Stomach (tissue), 9 donors: ENCODE data around the gene TMEM37. TPM values are rescaled to one million over a fixed set of nuclear protein-coding genes. Genes with fewer than 3 reads are reported as not detected.

Source experiments
- DNase-seq, 2 donors: peaks; one replicate each; pipeline versions ENCODE4 v3.0.0 to v3.0.0-alpha.2; 2013 to 2019
- H3K27ac ChIP-seq, 5 donors: fragments of 200-600 bp in 4 of 5; sonication (generic) in 4 of 5; one replicate each; pipeline ENCODE4 v1.5.1; 2013 to 2019; ENCODE audit warnings: mild to moderate bottlenecking in 1 of 5, moderate library complexity in 1 of 5
- H3K27me3 ChIP-seq, 3 donors: fragments of 200-600 bp; sonication (generic); one replicate each; pipeline ENCODE4 v1.5.1; 2017 to 2019; ENCODE audit warnings: mixed run types in 1 of 3
- H3K36me3 ChIP-seq, 4 donors: fragments of 200-600 bp; sonication (generic); 1 replicate in 3 of 4; 2 replicates in 1 of 4; pipeline ENCODE4 v1.5.1; 2016 to 2019
- H3K4me1 ChIP-seq, 4 donors: fragments of 200-600 bp; sonication (generic); one replicate each; pipeline ENCODE4 v1.5.1; 2016 to 2019
- H3K4me3 ChIP-seq, 4 donors: fragments of 200-600 bp; sonication (generic) in 3 of 4; one replicate each; pipeline ENCODE4 v1.5.1; 2016 to 2019; ENCODE audit warnings: mild to moderate bottlenecking in 1 of 4
- H3K9me3 ChIP-seq, 4 donors: fragments of 200-600 bp; sonication (generic); one replicate each; pipeline ENCODE4 v1.5.1; 2016 to 2019
- CTCF ChIP-seq, 7 experiments: fragments of 450-650 bp in 4 of 7; fragments of 200-600 bp in 3 of 7; sonication (generic) in 3 of 7; IDR thresholded peaks; one replicate each; pipeline ENCODE4 v1.5.1; 2016 to 2019; ENCODE audit warnings: antibody characterized with exemption in 7 of 7, control low read depth in 2 of 7, mild to moderate bottlenecking in 1 of 7
- EP300 ChIP-seq: sonication (generic); formaldehyde crosslinking; IDR thresholded peaks from one replicate; pipeline ENCODE4 v1.6.1; 2017; ENCODE audit warnings: antibody characterized with exemption
- POLR2A ChIP-seq, 4 donors: fragments of 450-650 bp; IDR thresholded peaks; one replicate each; pipeline ENCODE4 v1.6.1; 2016; ENCODE audit warnings: antibody characterized with exemption in 4 of 4, control low read depth in 2 of 4, mild to moderate bottlenecking in 1 of 4, moderate library complexity in 1 of 4
- POLR2AphosphoS5 ChIP-seq, 3 donors: sonication (generic); formaldehyde crosslinking; IDR thresholded peaks; one replicate each; pipeline ENCODE4 v1.6.1; 2016; ENCODE audit warnings: antibody characterized with exemption in 3 of 3
- WGBS, 5 donors: extraction: QIAGEN DNeasy Blood & Tissue Kit in 3 of 5; methylation state at CpG; one replicate each; pipeline versions ENCODE4 v1.1.5 to v1.1.7; 2013 to 2018; 5-methylcytosine and 5-hydroxymethylcytosine counted together
- intact Hi-C: fragments of 100-400 bp; cut with DNase I; formaldehyde crosslinking; loops from one replicate; pipeline ENCODE4 v1.15.1; 2023; ENCODE audit warnings: low total_unique reads
- polyA plus RNA-seq, 3 donors: library from polyadenylated mRNA; stranded (reverse); fragments of 200-250 nt; gene quantifications; one replicate each; pipeline ENCODE4 v1.2.3, GENCODE V29; 2013
- total RNA-seq, 5 donors: library from RNA; depleted of rRNA; stranded (reverse); fragments of >200 nt; gene quantifications; one replicate each; pipeline versions ENCODE4 v1.1.0 to v1.2.3, GENCODE V29; 2014 to 2016
- donor health status: healthy with polysubstance abuse.
- donor health status: Bipolar disorder and iron deficiency.
- donor health status: healthy.

Gene TMEM37
- total and polyA plus RNA-seq, 8 donors, result 5.7 to 27.8 (median 15.9) TPM; not detected in 1

GRCh38 chr2:119475857-119476244 lies 44.2 kb downstream of the TMEM37 start:
- H3K4me1 ChIP-seq, result peaks cover 8 to 18% (median 14%) of the 10 kb centered on the region in 4 donors
- TF ChIP-seq EP300 (no peak), POLR2AphosphoS5 (IDR thresholded peaks at IDR 0.05) (no peak), POLR2A (IDR thresholded peaks at IDR 0.05) (no peak), CTCF (IDR thresholded peaks at IDR 0.05) (no peak)
- H3K27me3 ChIP-seq, result no peaks in the 10 kb centered on the region
- DNase-seq, result peak in 1 of 2 donors; percentile 22
- intact Hi-C loops, result loop anchor here (5.0 kb wide), 1 partner anchor 69 kb away; no protein-coding TSS in a partner anchor
- H3K36me3 ChIP-seq, result no peaks in the 10 kb centered on the region
- WGBS, 5 donors, result 73 to 82% (median 78%) methylated on average over 5 to 6 of the region's 6 CpGs
- no peaks in the 10 kb centered on the region for H3K9me3 ChIP-seq
- no peak overlapping the region for H3K4me3 ChIP-seq
- H3K27ac ChIP-seq, result no peak overlapping the region

DNA sequence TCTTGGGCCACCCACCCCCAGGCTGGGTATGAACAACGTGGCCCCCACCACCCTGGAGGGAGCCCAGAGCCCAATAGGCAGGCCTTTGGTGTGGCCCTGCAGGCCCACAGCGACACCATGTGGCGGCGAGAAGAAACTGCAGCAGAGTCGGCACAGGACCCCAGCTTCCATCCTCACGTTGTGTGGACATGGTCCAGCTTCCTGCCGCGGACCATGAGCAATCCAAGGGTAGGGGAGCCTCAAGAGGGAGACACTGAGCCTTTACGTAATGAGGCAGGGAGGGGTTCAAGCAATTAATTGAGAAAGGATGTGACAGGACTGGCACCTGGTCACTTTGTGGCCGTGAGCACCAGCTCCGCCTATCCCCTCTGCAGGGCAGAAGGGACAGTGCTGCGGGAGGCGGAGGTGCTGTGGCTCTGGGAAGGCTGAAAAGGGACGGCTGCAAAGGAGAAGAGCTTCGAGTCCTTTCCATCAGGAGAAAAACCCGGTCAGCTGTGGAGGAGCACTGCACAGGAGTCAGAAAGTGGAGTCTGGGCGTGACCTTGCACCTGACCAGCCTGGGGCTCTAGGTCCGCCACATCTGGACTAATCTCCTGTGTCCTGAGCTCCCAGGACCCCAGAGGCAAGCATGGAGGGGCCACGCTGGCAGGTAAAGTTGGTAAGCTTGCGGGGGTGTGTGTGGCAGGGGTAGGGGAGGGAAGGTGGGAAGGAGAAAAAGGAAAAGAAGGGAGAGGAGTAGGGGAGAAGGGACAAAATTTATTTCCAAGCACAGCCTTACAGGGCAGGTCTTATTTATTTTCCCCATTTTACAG lies 44.9 kb downstream of the TMEM37 start:
- DNase-seq, result peak; percentile 63 to 85
- TF ChIP-seq POLR2A (IDR thresholded peaks at IDR 0.05) (no peak), CTCF (IDR thresholded peaks at IDR 0.05) (peak in 5 of 7 experiments; percentile 94 to 98 (median 96))
- Histone ChIP-seq H3K27me3 (no peaks in the 10 kb centered on the region), H3K9me3 (no peaks in the 10 kb centered on the region), H3K4me3 (no peak overlapping the region), H3K36me3 (no peaks in the 10 kb centered on the region), H3K27ac (no peak overlapping the region), H3K4me1 (peaks cover 10 to 23% (median 17%) of the 10 kb centered on the region in 4 donors)
- intact Hi-C loops, result loop anchor here (5.0 kb wide), 1 partner anchor 69 kb away; no protein-coding TSS in a partner anchor
- WGBS, 5 donors, result 21 to 40% (median 25%) methylated on average over 12 to 20 of the region's 20 CpGs

- H3K4me3 ChIP-seq, result no peak overlapping the region
- 72 to 76% (median 75%) methylated on average over 9 of the region's 9 CpGs for WGBS, 5 donors
- H3K36me3 ChIP-seq, result no peaks in the 10 kb centered on the region
Measured at GRCh38 chr2:119477113-119477505, 45.5 kb downstream of the TMEM37 start.

More at GRCh38 chr2:119477113-119477505, 45.5 kb downstream of the TMEM37 start:
- intact Hi-C loops, result loop anchor here (5.0 kb wide), 1 partner anchor 70 kb away; no protein-coding TSS in a partner anchor
- H3K9me3 ChIP-seq, result no peaks in the 10 kb centered on the region
- H3K27ac ChIP-seq, result no peak overlapping the region
- peak in 1 of 2 donors; percentile 15 for DNase-seq
- no peak for TF ChIP-seq CTCF (IDR thresholded peaks at IDR 0.05)
- TF ChIP-seq POLR2AphosphoS5 (IDR thresholded peaks at IDR 0.05), result no peak
- no peak for TF ChIP-seq POLR2A (IDR thresholded peaks at IDR 0.05)
- no peak for TF ChIP-seq EP300
- no peaks in the 10 kb centered on the region for H3K27me3 ChIP-seq
- H3K4me1 ChIP-seq, result peaks cover 10 to 29% (median 18%) of the 10 kb centered on the region in 4 donors
